HepG2 (cell line): ENCODE measurements around the gene CST4. TPM values are rescaled to one million over a fixed set of nuclear protein-coding genes. Genes with fewer than 3 reads are reported as not detected.

Source experiments
- ARNT ChIP-seq: fragments of 450-650 bp; IDR thresholded peaks from 2 replicates; pipeline ENCODE4 v1.6.1; 2017
- ATF7 ChIP-seq, 2 experiments: fragments of 450-650 bp in 1 of 2; sonication (generic) in 1 of 2; formaldehyde crosslinking in 1 of 2; IDR thresholded peaks; 2 replicates each; pipeline versions ENCODE4 v1.4.0 to v1.6.1; 2016 to 2020; ENCODE audit warnings: antibody characterized with exemption in 1 of 2, mild to moderate bottlenecking in 1 of 2, missing genetic modification reagents in 1 of 2
- CREM ChIP-seq, 2 experiments: sonication (generic) in 1 of 2; formaldehyde crosslinking in 1 of 2; IDR thresholded peaks; 2 replicates each; pipeline versions ENCODE4 v1.4.0 to v1.6.1; 2016 to 2020; ENCODE audit warnings: antibody characterized with exemption in 1 of 2, mild to moderate bottlenecking in 1 of 2, missing genetic modification reagents in 1 of 2
- DNMT3B ChIP-seq: conservative IDR thresholded peaks from 2 replicates; pipeline ENCODE4 v1.6.1; 2016; ENCODE audit warnings: missing biosample characterization, control low read depth
- FOXP4 ChIP-seq: sonication (generic); formaldehyde crosslinking; IDR thresholded peaks from 2 replicates; pipeline ENCODE4 v1.4.0; 2020; ENCODE audit warnings: missing genetic modification reagents
- HCFC1 ChIP-seq: fragments of 150-350 bp; IDR thresholded peaks from 2 replicates; pipeline ENCODE4 v1.6.1; 2014; ENCODE audit warnings: low read depth, low read length
- IRX3 ChIP-seq: sonication (generic); formaldehyde crosslinking; IDR thresholded peaks from 2 replicates; pipeline ENCODE4 v1.8.1; 2023; ENCODE audit warnings: mild to moderate bottlenecking, low read depth, missing genetic modification reagents, borderline replicate concordance
- MAFF ChIP-seq: IDR thresholded peaks from 2 replicates; pipeline ENCODE4 v1.6.1; 2011; ENCODE audit warnings: low read depth, low read length, improper control_type of control experiment
- MED1 ChIP-seq: sonication (generic); formaldehyde crosslinking; IDR thresholded peaks from 2 replicates; pipeline ENCODE4 v1.4.0; 2020; ENCODE audit warnings: missing genetic modification reagents
- NR2F2 ChIP-seq: IDR thresholded peaks from 2 replicates; pipeline ENCODE4 v1.6.1; 2012; ENCODE audit warnings: low read depth, inconsistent platforms, borderline replicate concordance
- TAF1 ChIP-seq: sonication (generic); formaldehyde crosslinking; IDR thresholded peaks from 2 replicates; pipeline ENCODE4 v1.4.0; 2020; ENCODE audit warnings: missing genetic modification reagents
- THAP9 ChIP-seq: sonication (generic); formaldehyde crosslinking; IDR thresholded peaks from 2 replicates; pipeline ENCODE4; 2020; ENCODE audit warnings: missing genetic modification reagents, mild to moderate bottlenecking, borderline replicate concordance
- ZC3H13 ChIP-seq: sonication (generic); formaldehyde crosslinking; IDR thresholded peaks from 2 replicates; pipeline ENCODE4 v1.8.1; 2023; ENCODE audit warnings: mild to moderate bottlenecking, missing genetic modification reagents, moderate library complexity
- ZNF205 ChIP-seq: IDR thresholded peaks from 2 replicates; pipeline ENCODE4 v1.6.1; 2018; ENCODE audit warnings: missing biosample characterization, missing genetic modification reagents
- ZNF292 ChIP-seq: sonication (generic); formaldehyde crosslinking; IDR thresholded peaks from 2 replicates; pipeline ENCODE4 v1.8.1; 2022; ENCODE audit warnings: mild to moderate bottlenecking, low read depth, missing genetic modification reagents, borderline replicate concordance
- ZNF329 ChIP-seq: sonication (generic); formaldehyde crosslinking; IDR thresholded peaks from 2 replicates; pipeline ENCODE4 v1.9.0; 2021; ENCODE audit warnings: low read depth, mild to moderate bottlenecking, missing genetic modification reagents
- ZNF33A ChIP-seq: sonication (generic); formaldehyde crosslinking; IDR thresholded peaks from 2 replicates; pipeline ENCODE4 v1.5.1; 2020; ENCODE audit warnings: missing genetic modification reagents, mild to moderate bottlenecking, moderate library complexity, borderline replicate concordance
- ZNF772 ChIP-seq: sonication (generic); formaldehyde crosslinking; IDR thresholded peaks from 2 replicates; pipeline ENCODE4 v1.5.0; 2020; ENCODE audit warnings: mild to moderate bottlenecking, missing genetic modification reagents
- ZNF891 ChIP-seq: sonication (generic); formaldehyde crosslinking; IDR thresholded peaks from 2 replicates; pipeline ENCODE4 v1.5.0; 2020; ENCODE audit warnings: mild to moderate bottlenecking, missing genetic modification reagents
- ZSCAN29 ChIP-seq: sonication (generic); formaldehyde crosslinking; conservative IDR thresholded peaks from 2 replicates; pipeline ENCODE4 v1.4.0; 2020; ENCODE audit warnings: mild to moderate bottlenecking, missing genetic modification reagents
- polyA plus RNA-seq, 8 experiments: library from polyadenylated mRNA; depleted of rRNA in 3 of 8; stranded (reverse) in 7 of 8; unstranded in 1 of 8; fragments of >200 nt; fragmentation: Illumina TruSeq in 4 of 8; extraction: Trizol in 4 of 8; gene quantifications; 2 replicates each; pipeline versions ENCODE4 v1.2.1 to v1.2.3, GENCODE V29; 2011 to 2016; ENCODE audit warnings: low read depth in 4 of 8, missing spikeins in 1 of 8, mixed read lengths in 1 of 8; ENCODE audit not compliant: insufficient read depth in 1 of 8
- total RNA-seq, 5 experiments: library from RNA; depleted of rRNA; stranded (reverse); fragments of >200 nt; fragmentation: Illumina TruSeq; extraction: Trizol; gene quantifications; 2 replicates each; pipeline ENCODE4 v1.2.3, GENCODE V29; 2016; ENCODE audit warnings: low read depth in 1 of 5
- TF ChIP-seq, protein P1 (sequence below): sonication (generic); formaldehyde crosslinking; IDR thresholded peaks from 2 replicates; pipeline ENCODE4 v1.4.0; 2020; ENCODE audit warnings: missing genetic modification reagents
- TF ChIP-seq, protein P2 (sequence below): sonication (generic); formaldehyde crosslinking; IDR thresholded peaks from 2 replicates; pipeline ENCODE4 v1.9.0; 2021; ENCODE audit warnings: missing genetic modification reagents, mild to moderate bottlenecking, borderline replicate concordance

CST4 gene
- total and polyA plus RNA-seq, 2 of the 13 experiments (the other 11 are each of a cell fraction or from before 2014, with no cell fraction given): not detected

- peak; percentile 26; the same call in 1 of the 2 replicates for TF ChIP-seq THAP9 (CRISPR knock-in tag)
- TF ChIP-seq, protein P1, sequence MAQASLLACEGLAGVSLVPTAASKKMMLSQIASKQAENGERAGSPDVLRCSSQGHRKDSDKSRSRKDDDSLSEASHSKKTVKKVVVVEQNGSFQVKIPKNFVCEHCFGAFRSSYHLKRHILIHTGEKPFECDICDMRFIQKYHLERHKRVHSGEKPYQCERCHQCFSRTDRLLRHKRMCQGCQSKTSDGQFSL (CRISPR knock-in tag): no peak
- TF ChIP-seq ZC3H13 (CRISPR knock-in tag): peak; percentile 84; the same call in 1 of the 2 replicates
- TF ChIP-seq TAF1: no peak
- TF ChIP-seq, protein P2, sequence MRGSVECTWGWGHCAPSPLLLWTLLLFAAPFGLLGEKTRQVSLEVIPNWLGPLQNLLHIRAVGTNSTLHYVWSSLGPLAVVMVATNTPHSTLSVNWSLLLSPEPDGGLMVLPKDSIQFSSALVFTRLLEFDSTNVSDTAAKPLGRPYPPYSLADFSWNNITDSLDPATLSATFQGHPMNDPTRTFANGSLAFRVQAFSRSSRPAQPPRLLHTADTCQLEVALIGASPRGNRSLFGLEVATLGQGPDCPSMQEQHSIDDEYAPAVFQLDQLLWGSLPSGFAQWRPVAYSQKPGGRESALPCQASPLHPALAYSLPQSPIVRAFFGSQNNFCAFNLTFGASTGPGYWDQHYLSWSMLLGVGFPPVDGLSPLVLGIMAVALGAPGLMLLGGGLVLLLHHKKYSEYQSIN (CRISPR knock-in tag): no peak
- TF ChIP-seq ATF7 (IDR thresholded peaks at IDR 0.05): no peak
- TF ChIP-seq ATF7 (CRISPR knock-in tag; IDR thresholded peaks at IDR 0.05): 0 out of 2 replicates have a peak, but pooled peaks have one; percentile 14
- no peak; the same call in 1 of the 2 replicates for TF ChIP-seq FOXP4 (CRISPR knock-in tag)
- TF ChIP-seq MED1 (CRISPR knock-in tag): peak; percentile 31; the same call in 1 of the 2 replicates
- TF ChIP-seq NR2F2: no peak
- no peak for TF ChIP-seq ZSCAN29 (CRISPR knock-in tag)
- no peak for TF ChIP-seq HCFC1
- TF ChIP-seq IRX3: no peak
- TF ChIP-seq ZNF891 (CRISPR knock-in tag): 0 out of 2 replicates have a peak, but pooled peaks have one; percentile 59
- no peak for TF ChIP-seq ZNF33A (CRISPR knock-in tag)
- no peak for TF ChIP-seq ZNF205 (CRISPR knock-in tag)
- TF ChIP-seq ZNF772 (CRISPR knock-in tag): peak; percentile 57; the same call in 1 of the 2 replicates
- no peak for TF ChIP-seq CREM (IDR thresholded peaks at IDR 0.05)
- TF ChIP-seq CREM (CRISPR knock-in tag; IDR thresholded peaks at IDR 0.05): no peak
- TF ChIP-seq ZNF292 (CRISPR knock-in tag): no peak
- no peak for TF ChIP-seq ZNF329 (CRISPR knock-in tag)
- TF ChIP-seq ARNT: no peak
- TF ChIP-seq MAFF: no peak
- TF ChIP-seq DNMT3B (CRISPR knock-in tag): no peak
Observed at GRCh38 chr20:23636182-23636907, 52.5 kb downstream of the CST4 start (continued).
